Measurements from ENCODE around the gene MOB3A.

MOB3A gene

GRCh38 chr19:2041433-2041682 lies 54.8 kb downstream of the MOB3A start:
- H3K9me3 ChIP-seq (ENCODE audit: severe bottlenecking) = no peaks in the 10 kb centered on the region
- peak overlapping the region; percentile 69 for H3K27ac ChIP-seq
- H3K4me3 ChIP-seq (ENCODE audit: low read depth, low read length) = peak overlapping the region; percentile 52
- H3K36me3 ChIP-seq = peaks cover 43% of the 10 kb centered on the region
- no peak for DNase-seq
- no peaks in the 10 kb centered on the region for H3K27me3 ChIP-seq (ENCODE audit: insufficient read depth, low read depth, severe bottlenecking)
- no peak for TF ChIP-seq CTCF (IDR thresholded peaks at IDR 0.05; ENCODE audit: low read depth, low read length)

- Histone ChIP-seq H3K4me3 (ENCODE audit: low read depth, low read length) (peak overlapping the region; percentile 52), H3K27ac (peak overlapping the region; percentile 69)
Measured at GRCh38 chr19:2040647-2041432, 55.3 kb downstream of the MOB3A start.

GRCh38 chr19:2039959-2040646 lies 56.0 kb downstream of the MOB3A start:
- H3K27me3 ChIP-seq (ENCODE audit: insufficient read depth, low read depth, severe bottlenecking) = no peaks in the 10 kb centered on the region

More at GRCh38 chr19:2040647-2041432, 55.3 kb downstream of the MOB3A start:
- peak; percentile 55 for DNase-seq
- peaks cover 40% of the 10 kb centered on the region for H3K36me3 ChIP-seq
- no peak for TF ChIP-seq CTCF (IDR thresholded peaks at IDR 0.05; ENCODE audit: low read depth, low read length)
- H3K27me3 ChIP-seq (ENCODE audit: insufficient read depth, low read depth, severe bottlenecking) = no peaks in the 10 kb centered on the region
- no peaks in the 10 kb centered on the region for H3K9me3 ChIP-seq (ENCODE audit: severe bottlenecking)

GRCh38 chr19:2039089-2039958 lies 56.8 kb downstream of the MOB3A start:
- peak overlapping the region; percentile 69 for H3K27ac ChIP-seq
- peak; percentile 66 for DNase-seq
- TF ChIP-seq CTCF (IDR thresholded peaks at IDR 0.05; ENCODE audit: low read depth, low read length) = no peak
- H3K27me3 ChIP-seq (ENCODE audit: insufficient read depth, low read depth, severe bottlenecking) = no peaks in the 10 kb centered on the region
- peaks cover 35% of the 10 kb centered on the region for H3K36me3 ChIP-seq
- H3K4me3 ChIP-seq (ENCODE audit: low read depth, low read length) = no peak overlapping the region
- peaks cover 7% of the 10 kb centered on the region for H3K9me3 ChIP-seq (ENCODE audit: severe bottlenecking)

More at GRCh38 chr19:2039959-2040646, 56.0 kb downstream of the MOB3A start:
- Histone ChIP-seq H3K36me3 (peaks cover 35% of the 10 kb centered on the region), H3K4me3 (ENCODE audit: low read depth, low read length) (no peak overlapping the region), H3K27ac (peak overlapping the region; percentile 69), H3K9me3 (ENCODE audit: severe bottlenecking) (peaks cover 6% of the 10 kb centered on the region)
- no peak for DNase-seq
- TF ChIP-seq CTCF (IDR thresholded peaks at IDR 0.05; ENCODE audit: low read depth, low read length) = no peak

- Histone ChIP-seq H3K9me3 (ENCODE audit: severe bottlenecking) (peaks cover 7% of the 10 kb centered on the region), H3K27me3 (ENCODE audit: insufficient read depth, low read depth, severe bottlenecking) (no peaks in the 10 kb centered on the region), H3K4me3 (ENCODE audit: low read depth, low read length) (no peak overlapping the region), H3K27ac (peak overlapping the region; percentile 69), H3K36me3 (peaks cover 34% of the 10 kb centered on the region)
- no peak for DNase-seq
- TF ChIP-seq CTCF (IDR thresholded peaks at IDR 0.05; ENCODE audit: low read depth, low read length) = no peak
Measured at GRCh38 chr19:2038284-2039088, 57.6 kb downstream of the MOB3A start.

Data from WERI-Rb-1 (cell line).